HG03045 (cell line): ENCODE data around the gene AFAP1L1.
A peak's percentile ranks its signal among the peaks of the same experiment; 100 is the strongest.

Experiments
- ATAC-seq: cut with Tn5 transposase; IDR thresholded peaks from one replicate; pipeline ENCODE4 v1.9.1; 2021; ENCODE audit warnings: mild to moderate bottlenecking, moderate library complexity; ENCODE audit not compliant: unreplicated experiment

AFAP1L1 gene

GRCh38 chr5:149344151-149344550 is 72.5 kb downstream of the AFAP1L1 start:
- no peak for ATAC-seq

- peak; percentile 98 for ATAC-seq
These were observed 73.7 kb downstream of the AFAP1L1 start, which contains the start of gene GRPEL2 for GRCh38 chr5:149345147-149345891. TSS of gene GRPEL2 (plus strand) at chr5:149345499. CDS start at chr5:149345540, 41 bp downstream.

GRCh38 chr5:149345892-149346222 is 74.2 kb downstream of the AFAP1L1 start:
- peak; percentile 7 for ATAC-seq

GRCh38 chr5:149348518-149348917 is 76.9 kb downstream of the AFAP1L1 start:
- ATAC-seq = no peak

- ATAC-seq = no peak
These were observed 77.7 kb downstream of the AFAP1L1 start for GRCh38 chr5:149349382-149349781.

- ATAC-seq = no peak
These were observed 80.5 kb downstream of the AFAP1L1 start for GRCh38 chr5:149352169-149352568.

- ATAC-seq = no peak
These were observed 82.3 kb downstream of the AFAP1L1 start for GRCh38 chr5:149353911-149354310.

- no peak for ATAC-seq
These were observed 84.0 kb downstream of the AFAP1L1 start for GRCh38 chr5:149355688-149356087.

GRCh38 chr5:149356391-149356790 is 84.7 kb downstream of the AFAP1L1 start:
- no peak for ATAC-seq

- peak; percentile 100 for ATAC-seq
These were observed 86.0 kb downstream of the AFAP1L1 start, which contains the start of gene PCYOX1L for GRCh38 chr5:149357370-149358293. TSS of gene PCYOX1L (plus strand) at chr5:149358046. CDS start at chr5:149358069, 23 bp downstream.

GRCh38 chr5:149358294-149358651 is 86.6 kb downstream of the AFAP1L1 start:
- ATAC-seq = peak; percentile 12

GRCh38 chr5:149358868-149359495 is 87.3 kb downstream of the AFAP1L1 start:
- ATAC-seq = no peak

GRCh38 chr5:149360272-149360671 is 88.6 kb downstream of the AFAP1L1 start:
- no peak for ATAC-seq

GRCh38 chr5:149362541-149362940 is 90.9 kb downstream of the AFAP1L1 start:
- no peak for ATAC-seq

- ATAC-seq = no peak
These were observed 91.7 kb downstream of the AFAP1L1 start for GRCh38 chr5:149363358-149363757.

- no peak for ATAC-seq
These were observed 92.3 kb downstream of the AFAP1L1 start for GRCh38 chr5:149363936-149364335.

GRCh38 chr5:149364719-149365118 is 93.1 kb downstream of the AFAP1L1 start:
- ATAC-seq = no peak

- no peak for ATAC-seq
These were observed 93.8 kb downstream of the AFAP1L1 start for GRCh38 chr5:149365418-149365817.

GRCh38 chr5:149366169-149366729 is 94.6 kb downstream of the AFAP1L1 start:
- ATAC-seq = no peak

GRCh38 chr5:149367249-149367971 is 95.8 kb downstream of the AFAP1L1 start:
- ATAC-seq = peak; percentile 56
